K562 (cell line): Measurements from ENCODE around the gene LMAN2. TPM values are rescaled to one million over a fixed set of nuclear protein-coding genes. Genes with fewer than 3 reads are reported as not detected.

Source experiments
- EGR1 ChIP-seq: fragments of 450-650 bp; conservative IDR thresholded peaks from 2 replicates; pipeline ENCODE4 v1.6.1; 2017; ENCODE audit warnings: mild to moderate bottlenecking
- EHMT2 ChIP-seq: fragments of 450-650 bp; IDR thresholded peaks from 2 replicates; pipeline ENCODE4 v1.6.1; 2018; ENCODE audit warnings: antibody characterized with exemption
- ETV6 ChIP-seq, 3 experiments: fragments of 150-350 bp in 1 of 3; sonication (generic) in 1 of 3; formaldehyde crosslinking in 1 of 3; IDR thresholded peaks; 2 replicates each; pipeline versions ENCODE4 v1.6.1 to v1.8.0; 2014 to 2022; ENCODE audit warnings: borderline replicate concordance in 2 of 3, low read depth in 2 of 3, antibody characterized with exemption in 1 of 3, low read length in 1 of 3, mild to moderate bottlenecking in 1 of 3, missing genetic modification reagents in 1 of 3
- LCOR ChIP-seq: sonication (generic); formaldehyde crosslinking; IDR thresholded peaks from 2 replicates; pipeline ENCODE4 v1.8.0; 2022; ENCODE audit warnings: mild to moderate bottlenecking, missing genetic modification reagents
- SIN3A ChIP-seq, 2 experiments: fragments of 150-350 bp in 1 of 2; IDR thresholded peaks; 2 replicates each; pipeline ENCODE4 v1.6.1; 2011 to 2016; ENCODE audit warnings: borderline replicate concordance in 2 of 2, low read depth in 2 of 2, low read length in 2 of 2, mild to moderate bottlenecking in 2 of 2, moderate library complexity in 2 of 2; ENCODE audit not compliant: control insufficient read depth in 1 of 2
- SMARCB1 ChIP-seq: IDR thresholded peaks from 2 replicates; pipeline ENCODE4 v1.6.1; 2011; ENCODE audit warnings: improper control_type of control experiment, low read depth; ENCODE audit not compliant: insufficient read length
- TARDBP ChIP-seq: fragments of 450-650 bp; IDR thresholded peaks from 2 replicates; pipeline ENCODE4 v1.6.1; 2016
- ZNF263 ChIP-seq: sonication (generic); formaldehyde crosslinking; IDR thresholded peaks from 2 replicates; pipeline ENCODE4 v1.8.0; 2022; ENCODE audit warnings: mild to moderate bottlenecking, missing genetic modification reagents, borderline replicate concordance
- ZNF830 ChIP-seq: fragments of 250-450 bp; sonication (Bioruptor Pico); IDR thresholded peaks from 2 replicates; pipeline ENCODE4 v1.5.0; 2021; ENCODE audit warnings: mild to moderate bottlenecking
- polyA plus RNA-seq, 8 experiments: library from polyadenylated mRNA; depleted of rRNA in 4 of 8; stranded (reverse) in 5 of 8; unstranded in 3 of 8; fragments of >200 nt; fragmentation: Nextera tagmentation in 2 of 8; fragmentation: Illumina TruSeq in 1 of 8; extraction: Ambion mirVana in 2 of 8; extraction: Trizol in 1 of 8; gene quantifications; 2 replicates each; pipeline versions ENCODE4 v1.2.1 to v1.2.3, GENCODE V29; 2011 to 2014; ENCODE audit warnings: inconsistent platforms in 1 of 8, missing spikeins in 1 of 8
- total RNA-seq, 7 experiments: library from RNA; depleted of rRNA in 6 of 7; stranded (reverse); fragments of >200 nt in 6 of 7; fragmentation: Illumina TruSeq in 2 of 7; extraction: Trizol in 2 of 7; gene quantifications; 2 replicates each; pipeline versions ENCODE4 v1.2.1 to v1.2.3, GENCODE V29; 2011 to 2021; ENCODE audit warnings: low replicate concordance in 1 of 7
- TF ChIP-seq, protein P1 (sequence below), 2 experiments: fragments of 450-650 bp; IDR thresholded peaks; 2 replicates each; pipeline ENCODE4 v1.6.1; 2016
- TF ChIP-seq, protein P2 (sequence below): fragments of 450-650 bp; formaldehyde crosslinking; IDR thresholded peaks from 2 replicates; pipeline ENCODE4 v1.4.0; 2020; ENCODE audit warnings: mild to moderate bottlenecking, moderate library complexity
- TF ChIP-seq, protein P3 (sequence below): fragments of 250-450 bp; sonication (Bioruptor Pico); IDR thresholded peaks from 2 replicates; pipeline ENCODE4 v1.8.0; 2021; ENCODE audit warnings: moderate library complexity, mild to moderate bottlenecking, inconsistent platforms
- TF ChIP-seq, protein P4 (sequence below): fragments of 200-600 bp; sonication (generic); IDR thresholded peaks from one replicate; pipeline ENCODE4 v1.6.1; 2012; ENCODE audit warnings: mild to moderate bottlenecking, low read depth, low read length, inconsistent platforms

Gene LMAN2
- total and polyA plus RNA-seq, 9 of the 15 experiments (the other 6 are each of a cell fraction or from before 2014, with no cell fraction given): 2.7 to 254 (median 136) TPM

DNA sequence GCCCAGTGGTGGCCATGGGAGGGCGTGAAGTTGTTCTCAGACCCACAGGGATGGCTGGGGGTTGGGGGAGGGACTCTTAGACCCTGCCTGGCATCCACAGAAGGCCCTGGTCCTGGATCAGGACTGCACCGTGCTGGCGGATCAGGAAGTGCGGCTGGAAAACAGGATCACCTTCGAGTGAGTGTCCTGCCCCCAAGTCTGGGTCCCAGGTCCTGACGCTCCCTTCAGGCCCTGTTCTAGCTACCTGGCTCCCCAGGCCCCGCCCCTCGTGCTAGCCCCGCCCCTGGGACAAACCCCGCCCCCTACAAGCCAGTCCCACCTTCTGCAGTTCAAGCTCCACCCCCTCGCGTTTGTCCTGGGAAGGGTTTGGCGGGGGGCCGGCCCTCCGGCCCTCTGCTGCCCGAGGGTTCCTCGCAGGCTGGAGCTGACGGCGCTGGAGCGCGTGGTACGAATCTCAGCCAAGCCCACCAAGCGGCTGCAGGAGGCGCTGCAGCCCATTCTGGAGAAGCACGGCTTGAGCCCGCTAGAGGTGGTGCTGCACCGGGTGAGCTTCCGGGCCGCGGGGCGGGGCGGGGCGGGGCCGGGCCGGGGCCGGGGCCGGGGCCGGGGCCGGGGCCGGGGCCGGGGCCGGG is 19.1 kb upstream of the LMAN2 start (continued):
- TF ChIP-seq ZNF830 (no peak), ETV6 (IDR thresholded peaks at IDR 0.05; ENCODE audit: borderline replicate concordance in 1 of 2, low read depth in 2 of 2, low read length in 1 of 2) (no peak), ETV6 (CRISPR knock-in tag; IDR thresholded peaks at IDR 0.05; ENCODE audit: borderline replicate concordance) (no peak), SMARCB1 (no peak), EHMT2 (no peak), EGR1 (0 out of 2 replicates have a peak, but pooled peaks have one; percentile 7), LCOR (CRISPR knock-in tag) (0 out of 2 replicates have a peak, but pooled peaks have one; percentile 67), SIN3A (IDR thresholded peaks at IDR 0.05; ENCODE audit: borderline replicate concordance in 2 of 2, control insufficient read depth in 1 of 2, low read depth in 2 of 2, low read length in 2 of 2) (peak; percentile 62 to 71; a peak in 2 of 4 replicates), ZNF263 (CRISPR knock-in tag) (peak; percentile 45; the same call in 1 of the 2 replicates), TARDBP (no peak)
- TF ChIP-seq, protein P1, sequence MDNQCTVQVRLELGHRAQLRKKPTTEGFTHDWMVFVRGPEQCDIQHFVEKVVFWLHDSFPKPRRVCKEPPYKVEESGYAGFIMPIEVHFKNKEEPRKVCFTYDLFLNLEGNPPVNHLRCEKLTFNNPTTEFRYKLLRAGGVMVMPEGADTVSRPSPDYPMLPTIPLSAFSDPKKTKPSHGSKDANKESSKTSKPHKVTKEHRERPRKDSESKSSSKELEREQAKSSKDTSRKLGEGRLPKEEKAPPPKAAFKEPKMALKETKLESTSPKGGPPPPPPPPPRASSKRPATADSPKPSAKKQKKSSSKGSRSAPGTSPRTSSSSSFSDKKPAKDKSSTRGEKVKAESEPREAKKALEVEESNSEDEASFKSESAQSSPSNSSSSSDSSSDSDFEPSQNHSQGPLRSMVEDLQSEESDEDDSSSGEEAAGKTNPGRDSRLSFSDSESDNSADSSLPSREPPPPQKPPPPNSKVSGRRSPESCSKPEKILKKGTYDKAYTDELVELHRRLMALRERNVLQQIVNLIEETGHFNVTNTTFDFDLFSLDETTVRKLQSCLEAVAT (IDR thresholded peaks at IDR 0.05): no peak
- TF ChIP-seq, protein P2, sequence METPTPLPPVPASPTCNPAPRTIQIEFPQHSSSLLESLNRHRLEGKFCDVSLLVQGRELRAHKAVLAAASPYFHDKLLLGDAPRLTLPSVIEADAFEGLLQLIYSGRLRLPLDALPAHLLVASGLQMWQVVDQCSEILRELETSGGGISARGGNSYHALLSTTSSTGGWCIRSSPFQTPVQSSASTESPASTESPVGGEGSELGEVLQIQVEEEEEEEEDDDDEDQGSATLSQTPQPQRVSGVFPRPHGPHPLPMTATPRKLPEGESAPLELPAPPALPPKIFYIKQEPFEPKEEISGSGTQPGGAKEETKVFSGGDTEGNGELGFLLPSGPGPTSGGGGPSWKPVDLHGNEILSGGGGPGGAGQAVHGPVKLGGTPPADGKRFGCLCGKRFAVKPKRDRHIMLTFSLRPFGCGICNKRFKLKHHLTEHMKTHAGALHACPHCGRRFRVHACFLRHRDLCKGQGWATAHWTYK (CRISPR knock-in tag): no peak
- TF ChIP-seq, protein P3, sequence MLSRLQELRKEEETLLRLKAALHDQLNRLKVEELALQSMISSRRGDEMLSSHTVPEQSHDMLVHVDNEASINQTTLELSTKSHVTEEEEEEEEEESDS (CRISPR knock-in tag): no peak
- TF ChIP-seq, protein P4, sequence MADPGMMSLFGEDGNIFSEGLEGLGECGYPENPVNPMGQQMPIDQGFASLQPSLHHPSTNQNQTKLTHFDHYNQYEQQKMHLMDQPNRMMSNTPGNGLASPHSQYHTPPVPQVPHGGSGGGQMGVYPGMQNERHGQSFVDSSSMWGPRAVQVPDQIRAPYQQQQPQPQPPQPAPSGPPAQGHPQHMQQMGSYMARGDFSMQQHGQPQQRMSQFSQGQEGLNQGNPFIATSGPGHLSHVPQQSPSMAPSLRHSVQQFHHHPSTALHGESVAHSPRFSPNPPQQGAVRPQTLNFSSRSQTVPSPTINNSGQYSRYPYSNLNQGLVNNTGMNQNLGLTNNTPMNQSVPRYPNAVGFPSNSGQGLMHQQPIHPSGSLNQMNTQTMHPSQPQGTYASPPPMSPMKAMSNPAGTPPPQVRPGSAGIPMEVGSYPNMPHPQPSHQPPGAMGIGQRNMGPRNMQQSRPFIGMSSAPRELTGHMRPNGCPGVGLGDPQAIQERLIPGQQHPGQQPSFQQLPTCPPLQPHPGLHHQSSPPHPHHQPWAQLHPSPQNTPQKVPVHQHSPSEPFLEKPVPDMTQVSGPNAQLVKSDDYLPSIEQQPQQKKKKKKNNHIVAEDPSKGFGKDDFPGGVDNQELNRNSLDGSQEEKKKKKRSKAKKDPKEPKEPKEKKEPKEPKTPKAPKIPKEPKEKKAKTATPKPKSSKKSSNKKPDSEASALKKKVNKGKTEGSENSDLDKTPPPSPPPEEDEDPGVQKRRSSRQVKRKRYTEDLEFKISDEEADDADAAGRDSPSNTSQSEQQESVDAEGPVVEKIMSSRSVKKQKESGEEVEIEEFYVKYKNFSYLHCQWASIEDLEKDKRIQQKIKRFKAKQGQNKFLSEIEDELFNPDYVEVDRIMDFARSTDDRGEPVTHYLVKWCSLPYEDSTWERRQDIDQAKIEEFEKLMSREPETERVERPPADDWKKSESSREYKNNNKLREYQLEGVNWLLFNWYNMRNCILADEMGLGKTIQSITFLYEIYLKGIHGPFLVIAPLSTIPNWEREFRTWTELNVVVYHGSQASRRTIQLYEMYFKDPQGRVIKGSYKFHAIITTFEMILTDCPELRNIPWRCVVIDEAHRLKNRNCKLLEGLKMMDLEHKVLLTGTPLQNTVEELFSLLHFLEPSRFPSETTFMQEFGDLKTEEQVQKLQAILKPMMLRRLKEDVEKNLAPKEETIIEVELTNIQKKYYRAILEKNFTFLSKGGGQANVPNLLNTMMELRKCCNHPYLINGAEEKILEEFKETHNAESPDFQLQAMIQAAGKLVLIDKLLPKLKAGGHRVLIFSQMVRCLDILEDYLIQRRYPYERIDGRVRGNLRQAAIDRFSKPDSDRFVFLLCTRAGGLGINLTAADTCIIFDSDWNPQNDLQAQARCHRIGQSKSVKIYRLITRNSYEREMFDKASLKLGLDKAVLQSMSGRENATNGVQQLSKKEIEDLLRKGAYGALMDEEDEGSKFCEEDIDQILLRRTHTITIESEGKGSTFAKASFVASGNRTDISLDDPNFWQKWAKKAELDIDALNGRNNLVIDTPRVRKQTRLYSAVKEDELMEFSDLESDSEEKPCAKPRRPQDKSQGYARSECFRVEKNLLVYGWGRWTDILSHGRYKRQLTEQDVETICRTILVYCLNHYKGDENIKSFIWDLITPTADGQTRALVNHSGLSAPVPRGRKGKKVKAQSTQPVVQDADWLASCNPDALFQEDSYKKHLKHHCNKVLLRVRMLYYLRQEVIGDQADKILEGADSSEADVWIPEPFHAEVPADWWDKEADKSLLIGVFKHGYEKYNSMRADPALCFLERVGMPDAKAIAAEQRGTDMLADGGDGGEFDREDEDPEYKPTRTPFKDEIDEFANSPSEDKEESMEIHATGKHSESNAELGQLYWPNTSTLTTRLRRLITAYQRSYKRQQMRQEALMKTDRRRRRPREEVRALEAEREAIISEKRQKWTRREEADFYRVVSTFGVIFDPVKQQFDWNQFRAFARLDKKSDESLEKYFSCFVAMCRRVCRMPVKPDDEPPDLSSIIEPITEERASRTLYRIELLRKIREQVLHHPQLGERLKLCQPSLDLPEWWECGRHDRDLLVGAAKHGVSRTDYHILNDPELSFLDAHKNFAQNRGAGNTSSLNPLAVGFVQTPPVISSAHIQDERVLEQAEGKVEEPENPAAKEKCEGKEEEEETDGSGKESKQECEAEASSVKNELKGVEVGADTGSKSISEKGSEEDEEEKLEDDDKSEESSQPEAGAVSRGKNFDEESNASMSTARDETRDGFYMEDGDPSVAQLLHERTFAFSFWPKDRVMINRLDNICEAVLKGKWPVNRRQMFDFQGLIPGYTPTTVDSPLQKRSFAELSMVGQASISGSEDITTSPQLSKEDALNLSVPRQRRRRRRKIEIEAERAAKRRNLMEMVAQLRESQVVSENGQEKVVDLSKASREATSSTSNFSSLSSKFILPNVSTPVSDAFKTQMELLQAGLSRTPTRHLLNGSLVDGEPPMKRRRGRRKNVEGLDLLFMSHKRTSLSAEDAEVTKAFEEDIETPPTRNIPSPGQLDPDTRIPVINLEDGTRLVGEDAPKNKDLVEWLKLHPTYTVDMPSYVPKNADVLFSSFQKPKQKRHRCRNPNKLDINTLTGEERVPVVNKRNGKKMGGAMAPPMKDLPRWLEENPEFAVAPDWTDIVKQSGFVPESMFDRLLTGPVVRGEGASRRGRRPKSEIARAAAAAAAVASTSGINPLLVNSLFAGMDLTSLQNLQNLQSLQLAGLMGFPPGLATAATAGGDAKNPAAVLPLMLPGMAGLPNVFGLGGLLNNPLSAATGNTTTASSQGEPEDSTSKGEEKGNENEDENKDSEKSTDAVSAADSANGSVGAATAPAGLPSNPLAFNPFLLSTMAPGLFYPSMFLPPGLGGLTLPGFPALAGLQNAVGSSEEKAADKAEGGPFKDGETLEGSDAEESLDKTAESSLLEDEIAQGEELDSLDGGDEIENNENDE: no peak
